A549 (cell line): ENCODE measurements around the gene RASGRF1. TPM values are rescaled to one million over a fixed set of nuclear protein-coding genes. Genes with fewer than 3 reads are reported as not detected.
A peak's percentile ranks its signal among the peaks of the same experiment; 100 is the strongest.

Experiments used
- ATAC-seq, 2 experiments: fragments of 200-7000 bp in 1 of 2; fragments of >200 bp in 1 of 2; cut with Nextera tagmentation in 1 of 2; cut with Tn5 transposase in 1 of 2; 3 replicates each; pipeline versions ENCODE4 v1.8.0 to v1.9.1; 2018 to 2020; ENCODE audit warnings: mild to moderate bottlenecking in 1 of 2, moderate library complexity in 1 of 2
- CTCF ChIA-PET: fragments of 300-600 bp; sonication (Branson Sonifier 250); formaldehyde crosslinking; extraction: SDS; loops from one replicate; lab custom pipeline; 2021; ENCODE audit warnings: antibody characterized with exemption, inconsistent platforms; lab: Yijun Ruan, JAX
- POLR2A ChIA-PET: fragments of 350-600 bp; formaldehyde crosslinking; extraction: SDS; loops from one replicate; lab custom pipeline; 2021; ENCODE audit warnings: antibody characterized with exemption, inconsistent platforms; lab: Yijun Ruan, JAX
- DNase-seq, 2 experiments: peaks; one replicate each; pipeline versions ENCODE4 v3.0.0 to v3.0.0-alpha.2; 2011 to 2016; ENCODE audit warnings: low read depth in 1 of 2, low spot score in 1 of 2
- FAIRE-seq: peaks from 2 replicates; lab custom pipeline; 2011; peaks lifted over from hg19 to GRCh38; lab: Jason Lieb, UNC
- H3K27ac ChIP-seq, 2 experiments: fragments of >200 bp; sonication (Bioruptor Twin); formaldehyde crosslinking; 3 replicates each; pipeline ENCODE4 v1.5.1; 2016 to 2017
- H3K4me1 ChIP-seq: fragments of >200 bp; sonication (Bioruptor Twin); formaldehyde crosslinking; 3 replicates; pipeline ENCODE4 v1.6.1; 2016
- H3K4me2 ChIP-seq: fragments of >200 bp; sonication (Bioruptor Twin); formaldehyde crosslinking; 3 replicates; pipeline ENCODE4 v1.6.1; 2016
- H3K4me3 ChIP-seq: fragments of >200 bp; sonication (Bioruptor Twin); formaldehyde crosslinking; 3 replicates; pipeline ENCODE4 v1.5.1; 2016
- H3K9me3 ChIP-seq: fragments of >200 bp; sonication (Bioruptor Twin); formaldehyde crosslinking; 3 replicates; pipeline ENCODE4 v1.6.1; 2016
- CBX2 ChIP-seq: fragments of 200-600 bp; sonication (generic); IDR thresholded peaks from 2 replicates; pipeline ENCODE4 v1.6.1; 2016; ENCODE audit warnings: low read depth, mild to moderate bottlenecking, borderline replicate concordance
- CHD2 ChIP-seq: fragments of 150-350 bp; IDR thresholded peaks from 2 replicates; pipeline ENCODE4 v1.6.1; 2014; ENCODE audit warnings: low read length; ENCODE audit not compliant: partially characterized antibody
- CHD4 ChIP-seq: fragments of 200-600 bp; sonication (generic); IDR thresholded peaks from 2 replicates; pipeline ENCODE4 v1.6.1; 2016; ENCODE audit warnings: antibody characterized with exemption, mild to moderate bottlenecking, borderline replicate concordance
- FOSL2 ChIP-seq, 2 experiments: fragments of 450-650 bp in 1 of 2; fragments of >200 bp in 1 of 2; sonication (Bioruptor Twin) in 1 of 2; formaldehyde crosslinking; IDR thresholded peaks; 2 replicates each; pipeline versions ENCODE4 v1.5.0 to v1.6.1; 2016 to 2020; ENCODE audit warnings: mild to moderate bottlenecking in 1 of 2, moderate library complexity in 1 of 2
- FOXS1 ChIP-seq: fragments of 250-450 bp; sonication (Bioruptor Pico); IDR thresholded peaks from 2 replicates; pipeline ENCODE4 v1.5.0; 2020; ENCODE audit warnings: mild to moderate bottlenecking, moderate library complexity
- GATA3 ChIP-seq: IDR thresholded peaks from 2 replicates; pipeline ENCODE4 v1.6.1; 2012; ENCODE audit warnings: borderline replicate concordance
- JUNB ChIP-seq: fragments of >200 bp; sonication (Bioruptor Twin); formaldehyde crosslinking; IDR thresholded peaks from 2 replicates; pipeline ENCODE4 v1.6.1; 2016
- MYC ChIP-seq: IDR thresholded peaks from 2 replicates; pipeline ENCODE4 v1.6.1; 2012; ENCODE audit warnings: mild to moderate bottlenecking, inconsistent platforms, low read length, improper control_type of control experiment, borderline replicate concordance
- POLR2AphosphoS2 ChIP-seq: conservative IDR thresholded peaks from 2 replicates; pipeline ENCODE4 v1.6.1; 2012; ENCODE audit warnings: low read length, improper control_type of control experiment, inconsistent platforms
- SMC3 ChIP-seq: fragments of >200 bp; sonication (Bioruptor Twin); formaldehyde crosslinking; IDR thresholded peaks from 3 replicates; pipeline ENCODE4 v1.6.1; 2018; ENCODE audit warnings: inconsistent platforms
- TFCP2L1 ChIP-seq: fragments of 250-450 bp; sonication (Bioruptor Pico); IDR thresholded peaks from 2 replicates; pipeline ENCODE4 v1.5.0; 2021; ENCODE audit warnings: mild to moderate bottlenecking
- TP53 ChIP-seq: fragments of 250-450 bp; sonication (Bioruptor Pico); IDR thresholded peaks from 2 replicates; pipeline ENCODE4 v1.5.0; 2021; ENCODE audit warnings: mild to moderate bottlenecking, moderate library complexity
- ZNF302 ChIP-seq: fragments of 250-450 bp; sonication (Bioruptor Pico); IDR thresholded peaks from 2 replicates; pipeline ENCODE4 v1.9.0; 2021; ENCODE audit warnings: inconsistent platforms, mild to moderate bottlenecking, moderate library complexity
- WGBS: methylation state at CpG from one replicate; pipeline ENCODE4 v1.1.6; 2017; ENCODE audit errors: missing lambda C conversion rate; 5-methylcytosine and 5-hydroxymethylcytosine counted together
- polyA plus RNA-seq, 4 experiments: library from polyadenylated mRNA; depleted of rRNA in 3 of 4; stranded (reverse); fragments of >200 nt; fragmentation: RNase III in 1 of 4; extraction: RNeasy Plus Mini Kit Qiagen cat#74134 plus additional on column Dnase treatment in 1 of 4; gene quantifications; 2 replicates in 3 of 4; 3 replicates in 1 of 4; pipeline ENCODE4 v1.2.3, GENCODE V29; 2011 to 2017
- TF ChIP-seq, protein P1 (sequence below): IDR thresholded peaks from 2 replicates; pipeline ENCODE4 v1.6.1; 2012; ENCODE audit warnings: low read depth, borderline replicate concordance
- TF ChIP-seq, protein P2 (sequence below): IDR thresholded peaks from 2 replicates; pipeline ENCODE4 v1.6.1; 2012
- TF ChIP-seq, protein P3 (sequence below): fragments of >200 bp; sonication (Bioruptor Twin); formaldehyde crosslinking; IDR thresholded peaks from 3 replicates; pipeline ENCODE4 v1.5.1; 2016
- TF ChIP-seq, protein P4 (sequence below): fragments of 200-600 bp; sonication (generic); IDR thresholded peaks from 2 replicates; pipeline ENCODE4 v1.6.1; 2016; ENCODE audit warnings: antibody characterized with exemption, mild to moderate bottlenecking, moderate library complexity
- TF ChIP-seq, protein P5 (sequence below): fragments of 250-450 bp; sonication (Bioruptor Pico); IDR thresholded peaks from 2 replicates; pipeline ENCODE4 v1.5.0; 2021; ENCODE audit warnings: mild to moderate bottlenecking, moderate library complexity, borderline replicate concordance
- TF ChIP-seq, protein P6 (sequence below): fragments of 150-350 bp; IDR thresholded peaks from 2 replicates; pipeline ENCODE4 v1.6.1; 2014; ENCODE audit warnings: low read depth, mild to moderate bottlenecking, low read length

Gene RASGRF1
- polyA plus RNA-seq, 2 of the 4 experiments (the other 2 are of a cell fraction) = 0.13 to 0.21 TPM

DNA sequence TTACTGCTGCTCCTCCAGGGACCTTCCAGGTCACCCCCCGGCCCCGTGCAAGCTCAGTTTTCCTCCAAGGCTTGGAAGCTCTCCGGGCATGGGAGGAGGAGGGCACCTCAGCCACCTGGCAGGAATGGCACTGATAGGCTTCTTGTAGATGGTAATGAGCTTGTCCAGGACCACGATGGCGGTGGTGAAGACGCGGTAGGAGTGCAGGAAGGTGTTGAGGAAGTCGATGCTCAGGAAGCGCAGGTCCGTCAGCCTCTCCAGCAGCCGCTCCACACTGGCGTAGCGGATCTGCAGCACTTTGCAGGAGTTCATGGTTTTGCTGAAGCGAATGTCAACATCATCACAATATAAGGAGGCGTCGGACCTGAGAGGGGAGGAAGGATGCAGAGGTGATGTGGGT, 84.5 kb downstream of the RASGRF1 start:
- Histone ChIP-seq H3K4me2 (no peak overlapping the region), H3K4me1 (peaks cover 11% of the 10 kb centered on the region), H3K9me3 (no peaks in the 10 kb centered on the region), H3K4me3 (no peak overlapping the region), H3K27ac (peak overlapping the region in 1 of 2 experiments; percentile 80; a peak in 1 of 6 replicates)
- TF ChIP-seq CBX2 (no peak), JUNB (no peak), SMC3 (no peak)
- DNase-seq = no peak
- no peak for FAIRE-seq
- ChIA-PET CTCF (interaction anchor here (1.0 to 5.8 kb wide), 12 partner anchors 8 to 178 kb away, joined by 3 to 20 read pairs (median 6); no protein-coding TSS in a partner anchor), POLR2A (no interaction called here)
- no peak for ATAC-seq
- WGBS = 87% methylated on average over 16 of the region's 16 CpGs

DNA sequence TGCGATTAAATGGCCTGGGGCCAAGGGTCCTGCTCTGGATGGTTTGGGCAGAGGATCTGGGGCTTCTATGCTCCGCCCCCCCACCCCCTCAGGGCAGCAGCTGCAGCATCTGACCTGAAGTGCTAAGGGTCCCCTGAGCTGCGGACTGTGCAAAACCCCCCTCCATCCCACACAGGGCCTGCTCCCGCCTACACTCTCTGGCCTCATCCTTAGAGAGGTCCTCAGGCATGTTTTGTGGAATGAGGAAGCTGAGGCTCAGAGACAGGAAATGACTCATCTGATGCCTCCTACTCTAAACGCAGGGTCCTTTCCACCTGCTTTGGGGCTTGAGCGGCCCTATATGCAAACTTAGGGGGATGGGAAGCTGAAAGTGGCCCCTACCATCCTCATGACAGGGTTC, 86.2 kb downstream of the RASGRF1 start:
- no peak overlapping the region for H3K4me3 ChIP-seq
- H3K4me1 ChIP-seq = peaks cover 11% of the 10 kb centered on the region
- ChIA-PET POLR2A (no interaction called here), CTCF (interaction anchor here (1.1 to 5.8 kb wide), 10 partner anchors 10 to 192 kb away, joined by 3 to 20 read pairs (median 4); no protein-coding TSS in a partner anchor)
- H3K4me2 ChIP-seq = peak overlapping the region; percentile 30
- H3K27ac ChIP-seq = peak overlapping the region; percentile 46 to 80
- H3K9me3 ChIP-seq = no peaks in the 10 kb centered on the region
- ATAC-seq (peak; percentile 35 to 73; a peak in 5 of 6 replicates), FAIRE-seq (no peak), DNase-seq (peak in 1 of 2 experiments; percentile 72)
- TF ChIP-seq ZNF302 (CRISPR knock-in tag) (0 out of 2 replicates have a peak, but pooled peaks have one; percentile 31), FOSL2 (IDR thresholded peaks at IDR 0.05) (no peak), FOSL2 (CRISPR knock-in tag; IDR thresholded peaks at IDR 0.05) (peak; percentile 83)
- TF ChIP-seq, protein P1, sequence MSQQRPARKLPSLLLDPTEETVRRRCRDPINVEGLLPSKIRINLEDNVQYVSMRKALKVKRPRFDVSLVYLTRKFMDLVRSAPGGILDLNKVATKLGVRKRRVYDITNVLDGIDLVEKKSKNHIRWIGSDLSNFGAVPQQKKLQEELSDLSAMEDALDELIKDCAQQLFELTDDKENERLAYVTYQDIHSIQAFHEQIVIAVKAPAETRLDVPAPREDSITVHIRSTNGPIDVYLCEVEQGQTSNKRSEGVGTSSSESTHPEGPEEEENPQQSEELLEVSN = no peak
- TF ChIP-seq, protein P2, sequence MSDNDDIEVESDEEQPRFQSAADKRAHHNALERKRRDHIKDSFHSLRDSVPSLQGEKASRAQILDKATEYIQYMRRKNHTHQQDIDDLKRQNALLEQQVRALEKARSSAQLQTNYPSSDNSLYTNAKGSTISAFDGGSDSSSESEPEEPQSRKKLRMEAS = peak; percentile 44; the same call in 1 of the 2 replicates
- WGBS = 45% methylated on average over 5 of the region's 6 CpGs

DNA sequence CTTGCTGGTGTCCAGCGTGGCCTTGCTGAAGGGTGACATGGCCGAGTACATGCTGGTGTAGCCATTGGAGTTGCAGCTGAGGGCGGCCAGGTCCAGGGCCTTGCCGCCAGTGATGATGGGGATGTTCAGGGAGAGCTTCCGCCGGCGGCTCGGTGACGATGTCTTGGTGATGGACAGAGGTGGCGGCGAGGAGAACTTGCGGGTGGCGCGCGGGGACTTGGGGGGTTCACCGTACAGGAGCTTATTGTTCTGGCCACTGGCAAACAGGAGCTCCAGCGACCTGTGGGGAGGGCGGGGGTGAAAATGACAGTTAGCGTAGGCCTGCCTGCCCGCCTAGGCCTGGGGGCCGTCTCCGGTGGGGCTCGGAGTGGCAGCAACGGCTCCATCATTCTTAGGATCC, 86.7 kb downstream of the RASGRF1 start:
- peaks cover 11% of the 10 kb centered on the region for H3K4me1 ChIP-seq
- TF ChIP-seq FOXS1 (no peak), TFCP2L1 (no peak), MYC (no peak), TP53 (CRISPR knock-in tag) (no peak), CHD2 (no peak), CHD4 (no peak), POLR2AphosphoS2 (no peak), JUNB (no peak), GATA3 (no peak)
- TF ChIP-seq, protein P3, sequence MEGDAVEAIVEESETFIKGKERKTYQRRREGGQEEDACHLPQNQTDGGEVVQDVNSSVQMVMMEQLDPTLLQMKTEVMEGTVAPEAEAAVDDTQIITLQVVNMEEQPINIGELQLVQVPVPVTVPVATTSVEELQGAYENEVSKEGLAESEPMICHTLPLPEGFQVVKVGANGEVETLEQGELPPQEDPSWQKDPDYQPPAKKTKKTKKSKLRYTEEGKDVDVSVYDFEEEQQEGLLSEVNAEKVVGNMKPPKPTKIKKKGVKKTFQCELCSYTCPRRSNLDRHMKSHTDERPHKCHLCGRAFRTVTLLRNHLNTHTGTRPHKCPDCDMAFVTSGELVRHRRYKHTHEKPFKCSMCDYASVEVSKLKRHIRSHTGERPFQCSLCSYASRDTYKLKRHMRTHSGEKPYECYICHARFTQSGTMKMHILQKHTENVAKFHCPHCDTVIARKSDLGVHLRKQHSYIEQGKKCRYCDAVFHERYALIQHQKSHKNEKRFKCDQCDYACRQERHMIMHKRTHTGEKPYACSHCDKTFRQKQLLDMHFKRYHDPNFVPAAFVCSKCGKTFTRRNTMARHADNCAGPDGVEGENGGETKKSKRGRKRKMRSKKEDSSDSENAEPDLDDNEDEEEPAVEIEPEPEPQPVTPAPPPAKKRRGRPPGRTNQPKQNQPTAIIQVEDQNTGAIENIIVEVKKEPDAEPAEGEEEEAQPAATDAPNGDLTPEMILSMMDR = no peak
- TF ChIP-seq, protein P4, sequence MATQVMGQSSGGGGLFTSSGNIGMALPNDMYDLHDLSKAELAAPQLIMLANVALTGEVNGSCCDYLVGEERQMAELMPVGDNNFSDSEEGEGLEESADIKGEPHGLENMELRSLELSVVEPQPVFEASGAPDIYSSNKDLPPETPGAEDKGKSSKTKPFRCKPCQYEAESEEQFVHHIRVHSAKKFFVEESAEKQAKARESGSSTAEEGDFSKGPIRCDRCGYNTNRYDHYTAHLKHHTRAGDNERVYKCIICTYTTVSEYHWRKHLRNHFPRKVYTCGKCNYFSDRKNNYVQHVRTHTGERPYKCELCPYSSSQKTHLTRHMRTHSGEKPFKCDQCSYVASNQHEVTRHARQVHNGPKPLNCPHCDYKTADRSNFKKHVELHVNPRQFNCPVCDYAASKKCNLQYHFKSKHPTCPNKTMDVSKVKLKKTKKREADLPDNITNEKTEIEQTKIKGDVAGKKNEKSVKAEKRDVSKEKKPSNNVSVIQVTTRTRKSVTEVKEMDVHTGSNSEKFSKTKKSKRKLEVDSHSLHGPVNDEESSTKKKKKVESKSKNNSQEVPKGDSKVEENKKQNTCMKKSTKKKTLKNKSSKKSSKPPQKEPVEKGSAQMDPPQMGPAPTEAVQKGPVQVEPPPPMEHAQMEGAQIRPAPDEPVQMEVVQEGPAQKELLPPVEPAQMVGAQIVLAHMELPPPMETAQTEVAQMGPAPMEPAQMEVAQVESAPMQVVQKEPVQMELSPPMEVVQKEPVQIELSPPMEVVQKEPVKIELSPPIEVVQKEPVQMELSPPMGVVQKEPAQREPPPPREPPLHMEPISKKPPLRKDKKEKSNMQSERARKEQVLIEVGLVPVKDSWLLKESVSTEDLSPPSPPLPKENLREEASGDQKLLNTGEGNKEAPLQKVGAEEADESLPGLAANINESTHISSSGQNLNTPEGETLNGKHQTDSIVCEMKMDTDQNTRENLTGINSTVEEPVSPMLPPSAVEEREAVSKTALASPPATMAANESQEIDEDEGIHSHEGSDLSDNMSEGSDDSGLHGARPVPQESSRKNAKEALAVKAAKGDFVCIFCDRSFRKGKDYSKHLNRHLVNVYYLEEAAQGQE = no peak
- TF ChIP-seq, protein P5, sequence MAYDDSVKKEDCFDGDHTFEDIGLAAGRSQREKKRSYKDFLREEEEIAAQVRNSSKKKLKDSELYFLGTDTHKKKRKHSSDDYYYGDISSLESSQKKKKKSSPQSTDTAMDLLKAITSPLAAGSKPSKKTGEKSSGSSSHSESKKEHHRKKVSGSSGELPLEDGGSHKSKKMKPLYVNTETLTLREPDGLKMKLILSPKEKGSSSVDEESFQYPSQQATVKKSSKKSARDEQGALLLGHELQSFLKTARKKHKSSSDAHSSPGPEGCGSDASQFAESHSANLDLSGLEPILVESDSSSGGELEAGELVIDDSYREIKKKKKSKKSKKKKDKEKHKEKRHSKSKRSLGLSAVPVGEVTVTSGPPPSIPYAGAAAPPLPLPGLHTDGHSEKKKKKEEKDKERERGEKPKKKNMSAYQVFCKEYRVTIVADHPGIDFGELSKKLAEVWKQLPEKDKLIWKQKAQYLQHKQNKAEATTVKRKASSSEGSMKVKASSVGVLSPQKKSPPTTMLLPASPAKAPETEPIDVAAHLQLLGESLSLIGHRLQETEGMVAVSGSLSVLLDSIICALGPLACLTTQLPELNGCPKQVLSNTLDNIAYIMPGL = no peak
- TF ChIP-seq, protein P6, sequence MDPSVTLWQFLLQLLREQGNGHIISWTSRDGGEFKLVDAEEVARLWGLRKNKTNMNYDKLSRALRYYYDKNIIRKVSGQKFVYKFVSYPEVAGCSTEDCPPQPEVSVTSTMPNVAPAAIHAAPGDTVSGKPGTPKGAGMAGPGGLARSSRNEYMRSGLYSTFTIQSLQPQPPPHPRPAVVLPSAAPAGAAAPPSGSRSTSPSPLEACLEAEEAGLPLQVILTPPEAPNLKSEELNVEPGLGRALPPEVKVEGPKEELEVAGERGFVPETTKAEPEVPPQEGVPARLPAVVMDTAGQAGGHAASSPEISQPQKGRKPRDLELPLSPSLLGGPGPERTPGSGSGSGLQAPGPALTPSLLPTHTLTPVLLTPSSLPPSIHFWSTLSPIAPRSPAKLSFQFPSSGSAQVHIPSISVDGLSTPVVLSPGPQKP = no peak
- FAIRE-seq (no peak), ATAC-seq (no peak), DNase-seq (no peak)
- WGBS = 92% methylated on average over 24 of the region's 24 CpGs
- no peaks in the 10 kb centered on the region for H3K9me3 ChIP-seq
- peak overlapping the region; percentile 46 to 80 for H3K27ac ChIP-seq
- POLR2A ChIA-PET = no interaction called here
- H3K4me2 ChIP-seq = peak overlapping the region; percentile 30; the same call in 2 of the 3 replicates
- CTCF ChIA-PET = interaction anchor here (1.1 to 5.8 kb wide), 10 partner anchors 10 to 192 kb away, joined by 3 to 20 read pairs (median 4); no protein-coding TSS in a partner anchor
- H3K4me3 ChIP-seq = no peak overlapping the region
